ENCODE data around the gene ZNF138.
"Not testable (repeated sequence)": the region's sequence is repeated elsewhere in the genome, so short reads cannot be mapped to it uniquely, and the experiment has no call there.

The ZNF138 gene

GRCh38 chr7:64794171-64794844 lies at the start of gene ZNF138:
TSS of gene ZNF138 (plus strand) at chr7:64794428. CDS start at chr7:64794569, 141 bp downstream.
- DNase-seq, result peak; percentile 95

- no peak for DNase-seq
Observed at GRCh38 chr7:64744680-64745079, 49.5 kb upstream of the ZNF138 start.

- no peak for DNase-seq
Observed at GRCh38 chr7:64747802-64748201, 46.4 kb upstream of the ZNF138 start.

- DNase-seq, result no peak
Observed at GRCh38 chr7:64753032-64753431, 41.2 kb upstream of the ZNF138 start.

GRCh38 chr7:64755865-64756264 lies 38.4 kb upstream of the ZNF138 start:
- no peak for DNase-seq

GRCh38 chr7:64758151-64758550 lies 36.1 kb upstream of the ZNF138 start:
- DNase-seq, result no peak

- DNase-seq, result no peak
Observed at GRCh38 chr7:64768824-64769223, 25.4 kb upstream of the ZNF138 start.

- no peak for DNase-seq
Observed at GRCh38 chr7:64774204-64774842, 19.9 kb upstream of the ZNF138 start.

- DNase-seq, result no peak
Observed at GRCh38 chr7:64775289-64775688, 18.9 kb upstream of the ZNF138 start.

GRCh38 chr7:64784842-64785241 lies 9.4 kb upstream of the ZNF138 start:
- not testable (repeated sequence) for DNase-seq

GRCh38 chr7:64787295-64787694 lies 6.9 kb upstream of the ZNF138 start:
- DNase-seq, result no peak

- not testable (repeated sequence) for DNase-seq
Observed at GRCh38 chr7:64789241-64789640, 5.0 kb upstream of the ZNF138 start.

- no peak for DNase-seq
Observed at GRCh38 chr7:64793106-64793755, 997 bp upstream of the ZNF138 start.

GRCh38 chr7:64795176-64795575 lies 948 bp downstream of the ZNF138 start:
- no peak for DNase-seq

- DNase-seq, result not testable (repeated sequence)
Observed at GRCh38 chr7:64799169-64799568, 4.9 kb downstream of the ZNF138 start.

GRCh38 chr7:64802699-64803098 lies 8.5 kb downstream of the ZNF138 start:
- no peak for DNase-seq

GRCh38 chr7:64807731-64808365 lies 13.6 kb downstream of the ZNF138 start:
- no peak for DNase-seq

GRCh38 chr7:64811767-64812166 lies 17.5 kb downstream of the ZNF138 start:
- no peak for DNase-seq

- no peak for DNase-seq
Observed at GRCh38 chr7:64830926-64831325, 36.7 kb downstream of the ZNF138 start.

- DNase-seq, result no peak
Observed at GRCh38 chr7:64832136-64832535, 37.9 kb downstream of the ZNF138 start.

- DNase-seq, result no peak
Observed at GRCh38 chr7:64834989-64835388, 40.8 kb downstream of the ZNF138 start.

GRCh38 chr7:64835856-64836255 lies 41.6 kb downstream of the ZNF138 start:
- DNase-seq, result not testable (repeated sequence)

GRCh38 chr7:64838051-64838450 lies 43.8 kb downstream of the ZNF138 start:
- not testable (repeated sequence) for DNase-seq

GRCh38 chr7:64838691-64839090 lies 44.5 kb downstream of the ZNF138 start:
- DNase-seq, result no peak

Data from activated naive CD4-positive, alpha-beta T cell treated with Interleukin-2 at 50 U/mL for 16 hours (primary cell).